GM13976 (cell line): ENCODE data around the gene SLIT3.

ENCODE experiments used
- DNase-seq: peaks from one replicate; pipeline ENCODE4 v3.0.0; 2012; ENCODE audit warnings: low spot score
- CTCF ChIP-seq: IDR thresholded peaks from 2 replicates; pipeline ENCODE4 v1.5.1; 2012; ENCODE audit warnings: borderline replicate concordance, mild to moderate bottlenecking; ENCODE audit not compliant: insufficient read depth; ENCODE audit errors: extremely low read depth, missing control alignments, control extremely low read depth
- in situ Hi-C: fragments of 300-500 bp; cut with MboI; formaldehyde crosslinking; loops from one replicate; pipeline ENCODE4 v1.12.0; 2022; ENCODE audit warnings: low sequenced_read_pairs, mixed read lengths, inconsistent platforms; ENCODE audit not compliant: unreplicated experiment

SLIT3 gene

DNA sequence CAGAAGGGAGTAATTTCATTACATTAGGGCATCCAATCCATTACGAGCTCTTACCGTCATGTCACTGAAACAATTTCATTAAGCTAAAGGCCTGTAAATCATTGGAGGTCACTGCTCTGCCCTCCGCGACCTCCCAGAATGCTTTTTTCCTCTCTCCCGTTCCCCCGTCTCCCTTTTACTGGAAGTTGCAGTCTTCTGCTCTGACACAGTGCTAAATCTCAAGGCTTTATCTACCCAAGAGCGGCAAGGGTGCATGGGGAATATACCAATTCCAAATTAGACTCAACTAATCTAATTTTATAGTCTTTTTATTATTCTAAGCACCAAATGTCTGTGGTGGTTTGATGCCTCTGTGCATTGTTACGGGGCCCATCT lies 456.0 kb downstream of the SLIT3 start:
- TF ChIP-seq CTCF = no peak
- no peak for DNase-seq
- in situ Hi-C loops = no loop called here

GRCh38 chr5:168844016-168844921 lies 456.7 kb downstream of the SLIT3 start:
- no peak for TF ChIP-seq CTCF
- no peak for DNase-seq
- in situ Hi-C loops = no loop called here

- DNase-seq = no peak
- TF ChIP-seq CTCF = no peak
- in situ Hi-C loops = no loop called here
These were observed 457.5 kb downstream of the SLIT3 start for GRCh38 chr5:168843277-168844015.

DNA sequence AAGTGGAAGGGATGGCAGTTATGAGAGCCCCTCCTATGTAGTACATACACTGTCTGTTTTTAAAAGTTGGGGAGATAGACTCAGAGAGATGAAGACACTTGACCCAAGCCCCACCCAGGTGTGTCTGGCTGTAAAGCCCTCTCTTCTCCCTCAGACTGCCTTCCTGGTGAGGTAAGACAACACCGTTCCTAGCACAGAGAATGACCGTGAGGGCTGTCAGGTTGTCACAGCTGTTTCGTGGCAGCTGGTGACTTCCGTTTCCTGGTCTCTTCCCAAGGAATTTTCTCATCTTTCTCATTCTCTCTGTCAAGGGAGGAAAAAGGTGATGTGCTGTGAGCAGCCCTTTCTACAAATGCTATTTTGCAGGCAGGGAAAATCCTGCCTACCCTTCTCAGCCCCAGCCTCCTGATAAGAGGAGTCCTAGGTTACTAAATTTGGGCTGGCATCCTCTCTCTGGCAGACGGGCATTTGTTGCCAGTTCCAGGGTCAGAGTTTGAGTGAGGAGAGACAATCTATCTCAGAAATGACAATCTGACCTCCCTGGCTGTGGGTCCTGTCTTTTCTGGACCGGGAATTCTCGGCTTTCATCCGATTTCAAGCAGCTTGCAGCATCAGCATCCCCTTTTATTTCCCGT lies 458.3 kb downstream of the SLIT3 start:
- in situ Hi-C loops = no loop called here
- no peak for DNase-seq
- TF ChIP-seq CTCF = no peak

- in situ Hi-C loops = no loop called here
- TF ChIP-seq CTCF = no peak
- DNase-seq = no peak
These were observed 463.1 kb downstream of the SLIT3 start for GRCh38 chr5:168837852-168838251.

DNA sequence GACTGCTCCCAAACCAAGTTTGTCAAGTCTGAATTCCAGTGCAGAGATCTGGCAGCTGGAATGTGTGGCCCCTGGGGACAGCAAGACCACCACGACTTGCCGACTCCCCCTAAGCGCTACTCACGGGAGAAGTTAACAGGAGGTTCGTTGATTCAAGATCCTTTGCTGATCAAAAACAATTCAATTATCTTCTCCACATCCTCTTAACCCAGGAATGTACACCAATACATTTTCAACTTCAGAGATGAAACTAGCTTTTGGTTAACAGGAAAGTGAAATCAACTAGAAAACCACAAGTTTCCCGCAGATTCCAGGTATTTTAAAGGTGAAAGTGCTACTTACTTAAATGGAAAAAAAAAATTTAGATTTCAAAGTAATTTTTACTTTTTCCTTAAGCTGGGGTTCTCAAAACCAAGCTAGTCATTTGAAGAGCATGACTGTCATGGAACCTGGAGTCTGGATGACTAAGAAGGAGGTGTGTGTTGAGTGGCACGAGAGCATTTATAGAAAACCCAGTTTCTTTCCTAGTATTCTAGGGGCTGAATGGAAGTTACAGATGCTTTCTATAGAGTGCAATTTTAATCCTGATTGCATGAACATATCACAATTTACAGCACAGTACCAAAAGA lies 464.2 kb downstream of the SLIT3 start:
- in situ Hi-C loops = no loop called here
- TF ChIP-seq CTCF = no peak
- no peak for DNase-seq
